HG02973 (cell line): ENCODE data around the gene SLC37A2.

ENCODE experiments used
- ATAC-seq: cut with Tn5 transposase; IDR thresholded peaks from one replicate; pipeline ENCODE4 v1.9.1; 2021; ENCODE audit warnings: moderate library complexity; ENCODE audit not compliant: unreplicated experiment

The SLC37A2 gene

DNA sequence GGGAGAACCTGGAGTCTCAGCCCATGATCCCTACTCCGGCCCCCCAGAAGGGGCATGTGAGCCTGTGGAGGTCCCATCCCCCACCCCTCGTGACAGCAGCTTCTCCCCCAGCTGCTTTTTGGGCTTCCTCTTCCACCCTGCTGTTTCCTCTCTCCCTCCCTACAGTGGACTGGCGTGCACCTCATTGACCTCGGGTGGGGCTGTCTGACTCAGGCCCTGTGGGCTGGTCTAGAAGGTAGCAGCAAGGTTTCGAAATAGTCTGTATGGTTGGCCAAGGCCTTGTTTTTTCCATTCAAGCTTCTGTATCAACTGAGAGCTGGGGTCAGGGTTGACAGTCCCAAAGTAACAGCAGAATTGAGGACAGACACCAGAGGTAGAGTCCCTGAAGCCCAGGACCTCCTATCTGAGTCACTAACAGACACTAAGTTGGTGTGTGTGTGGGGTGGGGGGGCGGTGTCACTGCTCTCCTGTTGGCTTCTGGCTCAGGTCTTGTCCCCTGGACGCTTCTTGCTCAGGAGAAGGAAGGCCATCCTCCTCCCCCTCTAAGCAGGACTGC is 7.7 kb downstream of the SLC37A2 start:
- peak; percentile 68 for ATAC-seq

DNA sequence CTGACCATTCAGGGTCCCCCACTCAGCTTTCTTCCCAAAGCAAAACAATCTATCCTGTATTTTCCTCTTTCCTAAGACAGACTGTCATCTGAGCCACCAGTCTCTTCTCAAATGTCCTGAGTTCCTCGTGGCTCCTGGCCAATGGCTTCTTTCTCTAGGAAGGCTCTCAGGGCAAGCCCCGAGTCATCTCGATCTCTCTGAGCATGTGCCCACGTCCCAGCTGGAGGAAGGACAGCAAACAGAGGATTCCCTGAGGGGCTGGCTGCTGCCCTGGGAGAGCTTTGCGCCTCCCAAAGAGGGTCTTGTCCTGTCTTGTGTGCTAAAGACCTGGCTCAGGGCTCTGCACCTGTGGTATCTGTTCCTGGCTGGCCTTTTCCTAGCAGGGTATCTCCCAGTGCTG is 8.3 kb downstream of the SLC37A2 start:
- no peak for ATAC-seq

DNA sequence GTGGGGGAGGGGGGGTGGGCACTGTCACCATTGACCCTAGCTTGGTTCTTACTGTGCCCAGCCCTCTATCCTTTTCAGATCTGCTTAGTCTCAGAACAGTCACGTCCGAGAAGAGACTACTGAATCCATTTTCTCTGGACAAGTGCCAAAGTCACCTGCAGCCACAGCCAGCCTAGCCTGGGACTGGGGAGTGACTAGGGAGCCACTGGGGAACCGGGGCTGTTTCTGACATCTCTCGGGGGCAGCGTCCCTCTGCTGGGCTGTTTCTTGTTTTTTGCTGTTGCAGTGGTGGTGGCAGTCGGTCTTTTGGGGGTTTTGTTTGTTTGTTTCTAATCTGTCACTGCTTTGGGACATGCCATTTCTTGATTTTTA is 8.7 kb downstream of the SLC37A2 start:
- ATAC-seq, result no peak

DNA sequence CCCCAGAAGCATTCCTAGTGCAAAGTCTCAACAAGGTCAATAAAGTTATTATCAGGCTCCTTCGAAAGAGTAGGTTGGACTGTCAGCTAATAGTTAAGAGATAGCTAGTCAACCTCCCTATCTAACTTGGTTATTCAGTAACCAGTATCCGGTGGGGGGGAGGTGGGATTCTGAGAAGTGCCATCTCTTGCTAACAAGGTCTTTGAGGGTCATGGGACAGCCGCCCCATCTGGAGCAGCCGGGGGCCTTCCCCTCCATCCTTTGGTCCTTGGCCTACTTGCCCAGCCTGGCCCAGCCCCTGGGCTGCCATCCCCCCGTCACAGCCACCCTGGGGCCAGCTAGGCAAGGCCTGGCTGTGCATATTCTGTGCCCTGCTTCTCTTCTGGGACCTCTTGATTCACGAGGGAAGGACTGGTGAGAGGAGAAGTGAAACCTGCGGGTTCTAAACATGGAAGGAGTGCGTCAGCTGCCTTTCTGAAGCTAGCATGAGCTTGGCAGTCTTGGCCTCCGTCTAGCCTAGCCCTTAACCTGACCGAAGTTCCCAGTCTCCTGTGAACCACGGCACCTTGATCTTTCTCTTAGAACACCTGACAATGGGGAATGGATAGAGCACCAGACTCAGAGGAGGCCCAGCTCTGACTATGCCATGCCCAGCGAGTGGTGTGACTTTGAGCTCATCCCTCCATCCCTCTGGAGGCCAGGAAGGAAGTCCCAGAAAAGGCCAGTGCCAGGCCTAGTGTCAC is 9.3 kb downstream of the SLC37A2 start:
- peak; percentile 84 for ATAC-seq

DNA sequence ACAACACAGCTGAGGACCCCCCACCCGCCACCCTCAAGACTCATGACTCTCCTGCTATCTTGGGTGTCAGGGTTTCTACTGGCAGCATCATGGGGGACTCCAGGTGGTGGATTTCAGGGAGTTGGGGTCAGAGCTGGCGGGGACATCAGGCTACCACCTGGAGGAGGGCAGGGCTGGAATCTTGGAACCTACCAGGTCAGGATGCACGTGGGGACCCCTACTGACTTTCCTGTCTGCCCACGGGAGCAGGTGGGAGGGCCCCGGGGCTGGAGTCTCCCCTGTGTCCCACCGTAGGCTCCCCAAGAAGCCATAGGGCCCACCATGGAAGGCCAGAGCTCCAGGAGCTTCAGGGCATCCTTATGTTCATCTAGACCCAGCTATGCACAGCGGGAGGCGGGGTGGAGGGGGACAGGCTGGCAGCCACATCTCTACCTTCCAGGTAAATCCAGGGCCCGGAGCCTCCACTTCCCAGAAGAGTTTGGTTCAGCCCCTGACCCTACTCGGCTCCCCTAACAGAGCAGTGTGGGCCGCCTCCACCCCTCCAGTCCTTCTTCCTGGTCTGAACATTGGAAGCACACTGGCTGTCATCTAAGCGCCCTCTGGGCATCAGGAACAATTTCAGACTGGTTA is 10.0 kb downstream of the SLC37A2 start:
- no peak for ATAC-seq

DNA sequence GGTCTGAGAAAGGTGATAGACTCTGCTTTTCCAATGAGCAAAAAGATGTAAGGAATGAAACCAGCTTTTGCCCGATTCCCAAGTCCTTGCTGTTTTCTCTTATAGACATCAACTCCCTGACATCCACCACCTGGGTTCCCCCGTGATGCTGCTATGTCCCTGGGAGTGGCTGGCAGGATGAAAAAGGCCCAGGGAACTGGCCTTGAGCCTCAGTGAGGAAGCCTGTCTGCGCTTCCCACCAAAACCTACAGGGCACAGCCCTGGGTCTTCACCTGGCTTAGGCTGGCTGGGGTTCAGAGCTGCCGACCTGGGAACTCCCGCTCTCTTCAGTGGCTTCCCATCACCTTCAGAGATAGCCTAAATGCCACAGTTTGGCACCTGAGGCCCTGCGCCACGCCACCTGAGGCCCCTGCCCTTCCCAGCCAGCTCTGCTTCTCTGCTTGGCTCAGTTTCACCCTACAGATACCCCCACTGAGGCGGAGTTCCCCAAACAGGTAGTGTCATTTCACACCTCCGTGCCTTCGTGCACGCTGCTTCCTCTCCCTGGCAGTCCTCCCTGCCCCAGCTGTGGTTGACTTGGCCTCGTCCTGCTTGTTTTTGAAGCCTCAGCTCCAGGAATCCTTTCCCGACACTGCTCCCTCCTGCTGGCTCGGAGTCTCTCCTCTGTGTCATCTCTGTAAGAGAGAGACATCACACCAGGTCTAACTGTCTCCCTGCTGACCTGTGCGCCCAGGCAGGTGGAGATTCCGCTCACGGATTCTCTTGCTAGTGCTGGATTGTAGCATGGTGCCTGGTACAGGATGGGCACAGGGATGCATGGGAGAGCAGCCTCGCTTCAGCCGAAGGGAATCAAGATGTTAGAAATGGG is 10.7 kb downstream of the SLC37A2 start:
- no peak for ATAC-seq

DNA sequence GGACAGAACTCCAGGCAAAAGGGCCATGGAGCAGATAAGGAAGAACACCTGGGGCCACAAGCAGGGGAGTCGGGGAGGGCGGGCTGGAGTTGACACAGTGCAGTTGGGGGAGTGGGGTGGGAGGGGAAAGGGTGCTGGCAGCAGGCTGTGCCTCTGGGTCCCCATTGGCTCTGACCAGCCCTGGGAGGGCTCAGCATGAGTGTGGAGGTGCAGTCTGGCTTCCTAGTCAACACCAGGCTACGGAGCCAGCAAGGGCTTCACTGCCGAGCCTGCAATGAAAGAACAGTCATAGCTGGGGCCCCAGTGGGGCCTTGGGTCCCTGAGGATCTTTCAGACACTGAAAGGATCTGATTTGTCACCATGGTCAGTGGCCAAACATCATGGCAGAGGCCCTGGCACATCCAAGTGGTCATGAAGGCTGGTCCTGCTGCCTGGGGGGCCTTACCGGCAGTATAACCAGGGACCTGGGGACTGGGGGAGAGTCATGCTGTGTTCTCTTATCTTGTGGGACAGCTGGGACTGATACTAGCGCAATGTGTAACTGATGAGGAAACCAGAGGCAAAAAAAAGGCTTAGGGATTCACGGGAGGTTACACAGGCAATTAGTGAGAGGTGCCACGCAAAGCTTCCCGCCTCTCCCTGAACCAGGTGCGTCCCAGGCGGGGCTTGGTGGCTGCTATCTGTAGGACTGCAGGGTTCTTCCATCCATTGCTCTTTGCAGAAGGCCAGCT is 11.6 kb downstream of the SLC37A2 start:
- ATAC-seq, result no peak

DNA sequence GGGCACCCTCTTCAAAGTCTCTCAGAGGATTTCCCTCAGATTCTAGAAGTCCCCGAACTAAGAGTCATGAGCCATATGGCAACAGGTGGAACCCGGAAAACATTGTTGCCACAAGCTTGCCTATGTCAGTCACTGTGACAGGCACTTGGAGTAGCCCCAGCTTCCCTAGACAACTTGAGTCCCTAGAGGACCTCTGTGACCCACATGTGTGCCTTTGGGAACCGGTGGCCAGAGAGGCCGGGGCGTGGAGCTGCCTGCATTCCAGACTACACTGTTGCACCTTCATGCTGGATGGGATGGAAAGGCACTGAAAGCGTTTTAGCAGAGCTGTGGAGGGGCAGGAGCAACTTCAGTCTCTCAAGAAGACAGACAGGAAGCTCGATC is 12.1 kb downstream of the SLC37A2 start:
- no peak for ATAC-seq

DNA sequence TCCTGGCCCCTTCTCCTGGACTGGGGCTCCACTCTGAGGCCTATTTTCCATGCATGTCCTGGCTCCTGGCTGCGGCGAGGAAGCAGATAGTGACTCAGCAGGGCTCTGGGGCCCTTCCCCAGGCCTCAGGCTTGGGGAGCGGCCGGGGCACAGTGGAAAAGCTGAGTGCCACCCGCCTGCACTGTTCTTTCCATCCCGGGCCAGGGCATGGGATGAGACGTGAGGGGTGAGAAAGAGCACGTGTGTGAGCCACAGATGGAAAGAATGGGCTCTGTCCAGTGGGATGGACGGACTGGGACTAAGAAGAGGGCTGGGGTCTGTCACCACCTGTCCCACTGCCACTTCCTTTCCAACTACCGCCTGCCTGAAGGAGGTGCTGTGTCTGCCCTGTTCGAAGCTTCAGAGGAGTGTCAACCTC is 12.8 kb downstream of the SLC37A2 start:
- ATAC-seq, result no peak

DNA sequence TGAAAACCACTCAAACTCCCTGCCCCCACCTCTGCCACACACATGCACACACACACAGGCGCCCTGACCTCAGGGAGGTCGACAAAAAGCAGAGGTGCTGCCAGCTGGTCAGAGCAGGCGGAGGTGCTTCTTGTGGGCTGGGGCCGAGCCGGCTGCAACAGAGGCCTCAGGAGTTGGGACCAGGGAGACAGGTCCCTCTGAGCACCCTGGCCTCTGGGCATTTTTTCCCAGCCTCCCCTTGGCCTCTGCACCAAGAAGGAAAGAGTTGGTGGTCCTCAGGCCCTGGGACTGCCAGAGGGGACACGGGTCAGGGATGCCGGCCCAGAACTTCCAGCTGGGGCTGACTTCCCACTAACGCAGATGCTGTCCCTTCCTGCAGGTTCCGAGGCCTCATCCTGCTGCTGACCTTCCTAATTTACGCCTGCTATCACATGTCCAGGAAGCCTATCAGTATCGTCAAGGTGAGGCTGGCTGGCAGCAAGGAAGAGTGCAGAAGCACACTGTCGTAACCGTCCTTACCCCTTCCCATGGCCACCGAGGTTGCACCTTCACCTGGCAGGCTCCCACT is 13.4 kb downstream of the SLC37A2 start:
- no peak for ATAC-seq

DNA sequence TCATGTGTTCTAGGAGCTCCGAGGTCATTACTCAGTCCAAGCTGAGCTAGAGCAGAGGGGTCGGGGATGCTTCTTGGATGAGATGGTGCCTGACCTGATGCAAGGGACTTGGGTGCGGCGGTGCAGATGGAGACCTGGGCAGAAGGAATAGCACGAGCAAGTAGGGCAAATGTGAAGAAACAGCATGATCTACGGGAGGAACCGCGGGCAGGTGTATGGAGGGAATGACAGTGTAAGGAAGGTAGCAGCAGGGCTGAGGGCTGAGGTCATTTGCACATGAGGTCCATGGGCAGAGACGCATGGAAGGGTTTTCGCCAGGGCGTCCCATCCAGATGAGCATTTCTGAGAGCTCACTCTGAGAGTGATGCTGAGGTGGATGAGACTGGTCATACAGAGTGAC is 14.9 kb downstream of the SLC37A2 start:
- no peak for ATAC-seq

DNA sequence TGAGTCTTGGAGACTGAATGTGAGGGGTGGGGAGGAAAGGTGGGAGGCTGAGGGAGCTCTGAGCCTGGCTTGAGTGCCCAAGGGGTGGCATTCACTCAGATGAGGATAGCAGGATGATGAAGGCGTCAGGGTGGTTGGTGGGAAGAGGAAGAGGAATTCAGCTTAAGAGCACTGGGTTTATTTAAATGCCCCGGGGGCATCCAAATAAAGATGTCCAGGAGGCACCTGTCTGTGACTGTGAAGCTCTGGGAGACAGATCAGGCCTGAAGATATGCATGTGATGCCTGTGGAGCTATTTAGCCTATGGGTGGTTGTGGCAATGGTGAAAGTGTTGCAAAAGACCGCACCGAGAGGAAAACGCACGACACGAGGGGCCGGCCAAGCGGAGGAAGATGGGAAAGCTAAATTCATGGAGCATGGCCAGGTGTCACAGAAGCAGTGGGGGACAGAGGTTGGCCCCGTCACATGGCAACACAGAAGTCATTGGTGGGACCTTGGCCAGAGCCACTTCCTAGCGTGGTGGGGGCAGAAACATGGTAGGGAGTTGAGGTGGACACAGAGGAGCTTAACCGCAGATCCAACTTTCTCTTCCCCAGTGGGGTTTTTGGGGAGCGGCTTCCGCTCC is 15.5 kb downstream of the SLC37A2 start:
- ATAC-seq, result no peak

DNA sequence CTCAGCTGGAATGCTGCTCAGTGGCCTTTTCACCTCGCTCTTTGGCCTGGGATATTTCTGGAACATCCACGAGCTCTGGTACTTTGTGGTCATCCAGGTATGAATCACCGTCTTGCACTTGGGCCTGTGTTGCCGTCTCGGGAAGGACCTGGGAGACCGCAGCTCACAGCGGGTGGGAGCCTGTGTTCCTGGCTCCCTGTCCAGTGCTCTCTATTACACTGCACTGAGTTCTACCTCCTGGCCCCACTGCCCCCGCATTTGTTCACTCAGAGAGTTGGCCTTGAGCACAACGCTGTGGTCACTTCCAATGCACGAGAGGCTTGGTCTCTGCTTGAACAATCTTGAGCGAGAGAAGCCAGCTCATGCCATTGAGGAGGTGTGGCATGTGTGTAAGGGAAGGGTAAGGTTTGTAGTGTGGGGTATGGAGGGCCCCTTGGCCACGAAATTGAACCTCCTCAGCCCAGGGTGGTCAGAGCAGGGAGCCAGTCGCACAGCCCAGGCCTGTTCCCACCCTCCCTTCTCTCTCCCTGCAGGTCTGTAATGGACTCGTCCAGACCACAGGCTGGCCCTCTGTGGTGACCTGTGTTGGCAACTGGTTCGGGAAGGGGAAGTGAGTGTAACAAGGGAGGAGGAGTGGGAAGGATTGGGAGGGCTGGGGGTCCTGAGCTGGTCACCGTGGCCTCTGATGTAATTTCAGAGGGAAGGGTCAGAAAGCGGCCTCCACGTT is 16.2 kb downstream of the SLC37A2 start:
- ATAC-seq, result no peak

DNA sequence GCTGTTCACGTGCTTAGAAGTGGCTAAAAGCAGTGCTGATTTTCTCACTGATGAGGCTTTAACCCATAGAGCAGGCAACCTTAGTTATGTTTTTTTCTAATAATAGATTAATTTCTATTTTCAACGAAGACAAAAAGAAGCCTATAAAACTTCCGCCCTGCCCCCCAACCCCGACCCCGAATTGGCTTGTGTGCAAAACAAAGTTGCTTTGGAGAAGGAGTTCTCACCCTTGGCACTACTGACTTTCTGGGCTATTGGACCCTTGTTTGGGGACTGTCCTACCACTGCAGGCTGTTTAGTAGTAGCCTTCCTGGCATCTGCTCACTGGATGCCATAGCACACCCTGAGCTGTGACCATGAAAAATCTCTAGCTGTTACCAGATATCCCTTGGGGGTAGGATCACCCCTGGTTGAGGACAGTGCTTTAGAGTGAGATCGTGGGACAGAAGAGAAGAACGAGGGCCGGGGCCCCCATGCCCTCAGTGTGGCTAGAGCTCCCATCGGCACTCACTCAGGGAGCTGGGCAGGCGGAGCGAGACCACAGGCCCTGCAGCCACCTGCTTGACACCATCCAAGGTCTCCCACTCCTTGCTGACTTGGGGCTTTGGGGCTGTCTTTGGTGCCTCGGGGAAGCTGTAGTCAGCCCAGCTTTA is 16.9 kb downstream of the SLC37A2 start:
- ATAC-seq, result no peak

DNA sequence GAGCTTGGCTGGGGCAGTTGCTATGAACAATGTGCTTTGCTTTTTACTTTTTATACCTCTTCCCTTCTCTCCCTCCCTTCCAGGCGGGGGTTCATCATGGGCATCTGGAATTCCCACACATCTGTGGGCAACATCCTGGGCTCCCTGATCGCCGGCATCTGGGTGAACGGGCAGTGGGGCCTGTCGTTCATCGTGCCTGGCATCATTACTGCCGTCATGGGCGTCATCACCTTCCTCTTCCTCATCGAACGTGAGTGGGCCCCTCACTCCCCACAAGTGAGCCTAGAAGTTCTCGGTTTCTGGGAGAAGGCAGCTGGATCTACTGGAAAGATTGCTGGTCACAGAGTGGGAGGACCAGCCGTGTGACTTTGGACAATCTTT is 17.4 kb downstream of the SLC37A2 start:
- no peak for ATAC-seq

DNA sequence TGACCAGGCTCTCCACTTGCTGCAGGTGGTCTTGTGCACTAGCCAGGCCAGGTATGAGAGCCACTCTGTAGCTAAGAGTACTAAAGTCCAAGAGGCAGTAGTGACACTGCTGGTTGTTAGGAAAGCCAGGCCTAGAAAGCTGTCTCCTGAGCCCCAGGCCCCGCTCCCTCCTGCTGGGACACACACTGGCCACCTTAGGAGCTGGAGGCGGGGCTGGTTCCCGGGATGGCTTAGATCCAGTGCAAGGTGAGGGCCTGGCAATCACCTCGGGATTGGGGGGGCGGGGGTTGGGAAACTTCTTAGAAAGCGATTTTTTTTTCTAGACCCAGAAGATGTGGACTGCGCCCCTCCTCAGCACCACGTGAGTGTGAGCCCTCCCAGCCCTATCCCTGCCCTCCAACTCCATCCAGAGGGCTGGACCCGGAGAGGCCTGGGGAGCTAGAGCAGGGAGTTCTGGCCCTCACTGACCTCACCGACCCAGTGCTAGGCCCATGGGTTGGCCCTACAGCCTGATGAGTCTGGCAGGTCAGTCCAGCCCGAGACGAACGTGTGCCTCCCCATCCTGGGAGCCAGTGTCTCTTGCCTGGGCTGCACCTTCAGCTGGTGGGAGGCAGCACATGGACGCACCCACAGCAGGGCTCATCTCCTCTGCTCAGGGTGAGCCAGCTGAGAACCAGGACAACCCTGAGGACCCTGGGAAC is 18.1 kb downstream of the SLC37A2 start:
- ATAC-seq, result no peak

DNA sequence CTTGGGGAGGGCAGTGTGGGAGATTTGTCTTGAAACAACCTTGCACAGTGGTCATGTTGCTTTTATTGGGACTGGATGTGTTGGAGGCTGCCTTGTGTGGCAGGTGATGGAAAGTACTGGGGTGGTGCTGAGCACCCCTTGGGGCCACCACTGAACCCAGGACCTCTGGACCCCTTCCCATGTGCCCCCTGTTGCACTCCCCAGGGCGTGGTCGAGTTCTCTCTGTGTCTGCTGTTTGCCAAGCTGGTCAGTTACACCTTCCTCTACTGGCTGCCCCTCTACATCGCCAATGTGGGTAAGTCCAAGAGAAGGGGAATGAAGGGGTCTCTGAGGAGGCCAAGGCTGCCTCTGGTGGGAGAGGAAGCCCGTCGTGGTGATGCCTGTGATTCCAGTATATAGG is 18.9 kb downstream of the SLC37A2 start:
- no peak for ATAC-seq

DNA sequence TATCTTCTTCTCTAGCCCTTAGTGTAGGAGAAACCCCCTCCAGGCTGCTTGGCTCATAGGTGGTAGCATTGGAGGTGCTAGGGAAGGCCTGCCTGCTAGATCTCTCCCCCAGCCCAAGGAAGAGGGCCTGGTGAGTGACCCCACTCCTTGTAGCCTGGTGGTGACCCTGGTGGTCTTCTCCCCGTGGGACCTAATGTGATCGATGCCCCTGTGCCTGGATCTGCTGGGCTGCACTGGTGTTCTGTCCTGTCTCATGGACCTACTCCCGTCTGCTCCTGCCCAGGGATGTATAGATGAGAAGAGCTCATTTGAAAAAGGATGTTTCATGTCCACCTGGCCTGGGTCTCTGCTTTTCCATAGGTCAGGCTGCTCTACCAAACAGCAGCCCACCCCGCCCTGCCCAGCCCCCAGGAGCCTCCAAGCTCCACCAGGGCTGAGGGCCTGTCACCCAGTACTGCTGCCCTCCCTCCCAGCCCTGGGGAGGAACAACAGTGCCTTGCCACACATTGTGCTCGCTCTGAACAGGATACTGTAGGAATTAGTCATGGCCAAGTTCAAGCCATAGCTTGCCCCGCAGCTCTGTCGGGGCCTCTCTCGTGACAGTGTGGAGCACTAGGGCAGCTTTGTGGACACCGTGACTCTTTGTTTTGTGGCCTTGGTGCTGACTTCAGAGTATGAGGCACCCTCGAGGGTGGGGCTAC is 19.7 kb downstream of the SLC37A2 start:
- no peak for ATAC-seq
